NCI-H1105 (cell line): ENCODE data around the gene ETFA.

Experiments
- DNase-seq: peaks from one replicate; lab custom pipeline; 2025; lab: John Stamatoyannopoulos, UW

The ETFA gene

GRCh38 chr15:76169911-76170800, 141.1 kb downstream of the ETFA start:
- no peak for DNase-seq

DNA sequence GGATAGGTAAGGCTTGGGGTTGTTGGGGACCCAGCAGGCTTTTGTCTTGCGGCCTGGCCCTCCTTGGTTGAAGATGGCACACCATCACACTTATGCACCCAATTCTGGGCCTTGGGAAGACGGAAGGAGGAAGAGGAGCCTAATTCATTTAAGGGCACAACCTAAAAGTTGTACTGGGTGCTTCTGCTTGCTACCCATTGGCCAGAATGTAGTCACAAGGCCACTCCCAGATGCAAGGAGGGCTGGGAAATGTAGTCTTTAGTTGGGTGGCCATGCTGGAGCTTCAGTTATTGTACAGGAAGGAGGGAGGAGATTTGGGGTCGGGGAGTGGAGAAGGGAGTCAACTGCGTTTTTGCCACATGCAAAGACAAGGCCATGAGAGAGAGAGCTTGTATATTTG, 142.3 kb downstream of the ETFA start:
- no peak for DNase-seq

DNA sequence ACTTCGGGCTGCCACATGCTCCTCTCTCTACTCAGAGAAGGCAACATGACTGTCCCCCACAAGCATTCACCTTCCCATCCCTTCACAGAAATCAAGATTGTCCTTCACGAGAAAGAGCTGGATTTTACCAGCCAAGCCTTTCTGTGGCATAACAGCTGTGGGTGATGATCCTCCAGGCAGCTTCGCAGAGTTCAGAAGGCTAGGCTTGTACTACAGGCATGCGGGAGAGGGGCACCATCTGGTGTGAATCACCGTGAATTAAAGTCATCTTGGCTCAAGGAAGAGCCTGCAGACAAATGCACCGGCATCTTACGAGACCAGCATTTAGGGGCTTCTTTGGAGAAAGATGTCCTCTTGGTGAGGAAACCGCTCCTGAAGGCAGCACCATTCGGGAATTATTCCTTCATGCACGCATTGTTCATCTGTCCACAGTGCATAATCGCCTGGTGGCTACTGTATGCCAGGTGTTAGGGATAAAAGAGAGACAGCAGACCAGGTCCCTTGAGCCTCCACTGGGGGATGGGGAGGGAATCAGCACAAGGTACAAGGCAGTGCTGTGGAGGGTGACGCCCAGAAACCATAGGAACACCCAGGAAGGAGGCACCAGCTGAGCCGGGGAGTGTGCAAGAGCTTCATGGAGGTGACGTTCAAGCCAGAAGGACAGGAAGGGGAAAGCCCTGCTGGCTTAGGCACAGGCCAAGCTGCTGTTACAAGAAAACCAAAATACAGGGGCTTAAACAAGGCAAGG, 142.9 kb downstream of the ETFA start:
- no peak for DNase-seq

DNA sequence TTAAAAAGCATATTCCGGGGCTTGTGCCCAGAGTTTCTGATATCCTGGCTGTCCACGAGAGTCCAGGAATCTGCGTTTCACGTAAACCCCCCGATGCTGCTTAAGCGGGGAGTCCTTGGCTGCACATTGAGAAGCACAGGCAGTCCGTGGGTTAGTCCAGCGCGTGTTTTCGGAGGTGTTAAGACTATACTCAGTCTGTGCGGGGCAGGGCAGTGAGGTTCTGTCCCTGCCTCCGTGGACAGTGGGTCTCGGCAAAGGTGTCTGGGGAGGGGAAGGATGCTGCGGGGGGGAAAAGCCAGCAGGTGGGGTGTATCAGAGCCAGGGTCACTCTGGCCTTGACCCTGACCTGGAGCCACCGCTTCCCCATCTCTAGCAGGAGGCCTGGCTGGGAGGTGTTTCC, 145.3 kb downstream of the ETFA start:
- DNase-seq: no peak
